Muscle layer of duodenum (tissue), 2 donors: ENCODE measurements around the gene CDHR2.

Experiments used
- H3K27ac ChIP-seq: one replicate; pipeline ENCODE4 v1.7.0; 2013; ENCODE audit warnings: mild to moderate bottlenecking, low read length
- H3K27me3 ChIP-seq: one replicate; pipeline ENCODE4 v1.7.0; 2013; ENCODE audit warnings: low read depth, mild to moderate bottlenecking, control low read depth, low read length
- H3K36me3 ChIP-seq, 2 donors: one replicate each; pipeline ENCODE4 v1.7.0; 2013; ENCODE audit warnings: low read length in 2 of 2, control low read depth in 1 of 2, mild to moderate bottlenecking in 1 of 2; ENCODE audit not compliant: insufficient read depth in 2 of 2, control insufficient read depth in 1 of 2
- H3K4me1 ChIP-seq, 2 donors: one replicate each; pipeline ENCODE4 v1.7.0; 2013; ENCODE audit warnings: low read length in 2 of 2, mild to moderate bottlenecking in 2 of 2, control low read depth in 1 of 2, moderate library complexity in 1 of 2; ENCODE audit not compliant: insufficient read depth in 2 of 2, control insufficient read depth in 1 of 2
- H3K4me3 ChIP-seq, 2 donors: one replicate each; pipeline ENCODE4 v1.7.0; 2013; ENCODE audit warnings: low read length in 2 of 2, low read depth in 1 of 2, mild to moderate bottlenecking in 1 of 2
- H3K9me3 ChIP-seq, 2 donors: one replicate each; pipeline ENCODE4 v1.7.0; 2013; ENCODE audit warnings: low read length in 2 of 2, control low read depth in 1 of 2, mild to moderate bottlenecking in 1 of 2; ENCODE audit not compliant: control insufficient read depth in 1 of 2
- donor health status: healthy.

The CDHR2 gene

DNA sequence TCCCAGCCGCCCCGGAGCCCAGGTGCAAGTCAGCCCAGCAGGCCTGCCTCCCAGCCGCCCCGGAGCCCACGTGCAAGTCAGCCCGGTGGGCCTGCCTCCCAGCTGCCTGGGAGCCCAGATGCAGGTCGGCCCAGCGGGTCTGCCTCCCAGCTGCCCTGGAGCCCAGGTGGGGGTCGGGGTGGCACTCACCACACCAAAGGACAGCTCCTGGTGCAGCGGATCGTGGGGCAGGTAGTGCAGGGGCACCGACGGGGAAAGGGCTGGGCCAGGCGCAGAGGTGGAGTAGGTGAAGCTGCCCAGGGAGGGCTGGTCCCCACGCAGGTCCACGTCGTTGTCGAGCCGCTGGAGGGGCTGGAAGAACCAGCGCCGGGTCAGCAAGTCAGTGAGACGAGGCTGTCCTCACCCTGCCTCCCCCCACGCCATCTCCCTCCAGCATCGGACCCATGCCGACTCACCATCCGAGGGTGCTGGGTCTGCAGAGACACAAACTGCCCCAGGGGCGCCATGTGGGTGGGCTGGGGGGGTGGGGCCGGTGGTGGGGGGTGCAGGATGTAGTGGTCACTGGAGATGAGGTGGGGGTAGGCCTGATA lies 18.7 kb upstream of the CDHR2 start:
- no peak overlapping the region for H3K4me3 ChIP-seq
- no peaks in the 10 kb centered on the region for H3K9me3 ChIP-seq
- H3K4me1 ChIP-seq = peaks cover 28 to 50% of the 10 kb centered on the region in 2 donors
- H3K27ac ChIP-seq = no peak overlapping the region
- no peaks in the 10 kb centered on the region for H3K27me3 ChIP-seq
- peaks cover 7 to 45% of the 10 kb centered on the region in 2 donors for H3K36me3 ChIP-seq

DNA sequence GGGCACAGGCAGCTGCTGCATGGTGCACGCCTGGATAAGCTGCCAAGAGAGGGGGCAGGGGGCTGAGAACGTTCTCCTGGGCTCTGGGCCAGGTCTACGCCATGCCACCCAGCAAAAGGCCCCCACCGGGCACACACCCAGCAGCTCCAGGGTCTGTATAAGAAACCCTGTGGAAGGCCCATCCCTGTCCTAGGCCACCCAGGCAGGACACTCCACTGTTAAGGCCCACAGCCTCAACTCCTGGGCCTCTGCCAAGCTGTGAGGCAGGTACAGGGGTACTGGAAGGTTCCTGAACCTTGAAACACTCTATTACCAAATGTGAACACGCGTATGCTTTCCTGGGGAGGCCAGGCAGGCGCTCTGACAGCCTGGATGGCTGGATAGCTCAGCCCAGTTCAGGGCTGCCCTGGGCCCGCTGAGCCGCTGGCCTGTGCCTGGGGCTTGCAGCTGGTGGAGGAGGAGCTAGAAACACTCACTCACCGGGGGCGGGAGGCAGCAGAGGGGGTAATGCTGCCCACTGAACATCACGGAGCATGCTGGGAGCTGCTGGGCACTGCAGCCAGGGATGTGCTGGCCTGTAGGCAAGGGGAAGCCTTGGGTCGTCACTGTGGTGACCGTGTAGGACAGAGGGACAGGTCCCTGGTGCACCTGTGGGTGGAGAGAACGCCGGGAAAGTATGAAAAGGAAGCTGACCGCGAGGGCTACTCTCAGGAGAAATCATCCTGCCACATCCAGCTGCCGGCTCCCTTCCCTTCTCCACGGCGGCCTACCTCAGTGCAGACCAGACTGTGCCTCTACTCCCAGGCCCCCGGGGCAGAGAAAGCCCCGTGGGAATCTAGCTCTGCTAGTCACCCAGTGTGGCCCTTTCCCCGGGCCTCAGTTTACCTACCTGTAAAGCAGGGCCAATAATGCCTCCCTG lies 17.9 kb upstream of the CDHR2 start:
- peaks cover 7 to 42% of the 10 kb centered on the region in 2 donors for H3K36me3 ChIP-seq
- H3K4me1 ChIP-seq = peaks cover 31 to 57% of the 10 kb centered on the region in 2 donors

DNA sequence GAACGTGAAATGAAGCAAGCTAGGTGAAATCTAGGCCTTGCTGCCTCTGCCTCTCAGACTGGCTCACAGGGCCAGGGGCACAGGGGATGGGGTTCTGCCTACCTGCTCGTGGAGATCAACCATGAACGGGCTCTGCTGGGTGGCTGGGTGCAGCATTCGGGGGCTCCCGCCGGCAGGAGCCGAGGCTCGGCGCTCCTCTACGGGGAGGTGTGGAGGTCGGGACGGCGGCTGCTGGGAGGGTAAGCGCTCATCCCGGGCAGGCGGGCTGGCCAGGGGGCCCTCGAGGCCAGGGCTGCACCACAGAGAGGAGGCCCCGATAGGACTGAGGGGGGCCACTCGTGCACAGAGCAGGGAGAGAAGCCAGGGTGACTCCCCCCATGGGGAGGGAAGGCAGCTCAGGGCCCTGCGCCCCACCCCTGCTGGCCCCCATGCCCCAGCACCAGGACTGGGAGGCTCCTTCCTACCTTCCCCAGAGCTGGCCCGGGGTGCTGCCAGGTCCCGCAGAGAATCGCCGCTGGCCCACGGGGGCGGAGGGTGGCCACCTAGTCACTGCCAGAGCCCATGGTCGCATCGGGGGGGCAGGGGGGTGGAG lies 17.1 kb upstream of the CDHR2 start:
- H3K36me3 ChIP-seq = peaks cover 7 to 41% of the 10 kb centered on the region in 2 donors
- H3K9me3 ChIP-seq = no peaks in the 10 kb centered on the region
- no peak overlapping the region for H3K4me3 ChIP-seq
- H3K4me1 ChIP-seq = peaks cover 31 to 58% of the 10 kb centered on the region in 2 donors
- H3K27ac ChIP-seq = no peak overlapping the region
- H3K27me3 ChIP-seq = no peaks in the 10 kb centered on the region

More for the DNA sequence above, 17.9 kb upstream of the CDHR2 start:
- Histone ChIP-seq H3K9me3 (no peaks in the 10 kb centered on the region), H3K27me3 (no peaks in the 10 kb centered on the region), H3K27ac (no peak overlapping the region), H3K4me3 (no peak overlapping the region)

- H3K4me1 ChIP-seq = peaks cover 31 to 58% of the 10 kb centered on the region in 2 donors
- H3K27me3 ChIP-seq = no peaks in the 10 kb centered on the region
- no peak overlapping the region for H3K4me3 ChIP-seq
- H3K9me3 ChIP-seq = no peaks in the 10 kb centered on the region
- peaks cover 7 to 33% of the 10 kb centered on the region in 2 donors for H3K36me3 ChIP-seq
- H3K27ac ChIP-seq = peak overlapping the region; percentile 75
These were observed 16.3 kb upstream of the CDHR2 start for GRCh38 chr5:176532795-176533194.

- H3K4me3 ChIP-seq = peak overlapping the region; percentile 39 to 96
These were observed 15.8 kb upstream of the CDHR2 start for GRCh38 chr5:176533390-176533789.

DNA sequence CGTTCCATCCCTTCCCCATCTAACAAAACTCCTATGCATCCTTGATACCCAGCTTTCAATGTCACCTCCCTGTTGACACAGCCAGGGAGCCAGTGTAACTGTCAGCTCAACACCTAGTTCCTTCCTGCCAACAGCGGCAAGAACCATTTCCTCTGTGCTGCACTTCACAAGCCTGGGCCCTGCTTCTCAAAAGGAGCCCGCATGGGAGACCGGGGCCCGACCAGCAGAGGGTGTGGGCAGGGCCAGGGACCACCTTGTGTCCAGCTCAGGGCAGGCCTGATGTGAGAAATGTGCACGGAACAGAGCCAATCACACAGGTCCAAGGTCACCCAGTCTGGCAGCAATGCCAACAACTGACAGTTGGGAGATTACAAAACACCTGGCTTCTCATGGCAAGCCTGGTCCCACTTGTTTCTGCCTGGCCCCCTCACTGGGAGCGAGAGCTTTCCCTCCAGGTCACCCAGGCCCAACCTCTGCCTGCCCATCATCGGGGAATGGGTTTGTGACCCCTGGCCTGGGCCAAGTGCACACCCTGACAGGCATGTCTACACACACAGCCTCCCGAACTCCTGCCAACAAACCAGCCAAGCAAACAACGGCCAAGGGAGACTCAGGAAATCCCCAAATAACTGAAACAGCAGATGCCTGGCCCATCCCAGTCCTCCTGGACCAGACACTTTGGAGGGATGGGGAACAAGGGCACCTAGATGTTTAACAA lies 15.1 kb upstream of the CDHR2 start:
- Histone ChIP-seq H3K27ac (peak overlapping the region; percentile 75), H3K36me3 (peaks cover 7 to 21% of the 10 kb centered on the region in 2 donors), H3K4me1 (peaks cover 36 to 64% of the 10 kb centered on the region in 2 donors), H3K27me3 (no peaks in the 10 kb centered on the region), H3K4me3 (peak overlapping the region; percentile 39 to 96), H3K9me3 (no peaks in the 10 kb centered on the region)

More at GRCh38 chr5:176533390-176533789, 15.8 kb upstream of the CDHR2 start:
- Histone ChIP-seq H3K27me3 (no peaks in the 10 kb centered on the region), H3K36me3 (peaks cover 7 to 27% of the 10 kb centered on the region in 2 donors), H3K27ac (peak overlapping the region; percentile 75), H3K9me3 (no peaks in the 10 kb centered on the region), H3K4me1 (peaks cover 34 to 62% of the 10 kb centered on the region in 2 donors)

GRCh38 chr5:176534640-176535039 lies 14.5 kb upstream of the CDHR2 start:
- no peaks in the 10 kb centered on the region for H3K9me3 ChIP-seq
- peaks cover 2 to 15% of the 10 kb centered on the region in 2 donors for H3K36me3 ChIP-seq
- H3K4me3 ChIP-seq = peak overlapping the region; percentile 90 to 96
- H3K27me3 ChIP-seq = no peaks in the 10 kb centered on the region
- peaks cover 36 to 63% of the 10 kb centered on the region in 2 donors for H3K4me1 ChIP-seq
- H3K27ac ChIP-seq = peak overlapping the region; percentile 75

GRCh38 chr5:176535101-176535663 lies 14.0 kb upstream of the CDHR2 start:
- H3K36me3 ChIP-seq = peaks cover 0 to 12% of the 10 kb centered on the region in 2 donors
- peak overlapping the region; percentile 75 for H3K27ac ChIP-seq
- H3K27me3 ChIP-seq = no peaks in the 10 kb centered on the region
- H3K9me3 ChIP-seq = no peaks in the 10 kb centered on the region
- H3K4me3 ChIP-seq = peak overlapping the region; percentile 90 to 96
- H3K4me1 ChIP-seq = peaks cover 36 to 62% of the 10 kb centered on the region in 2 donors

GRCh38 chr5:176535664-176536131 lies 13.4 kb upstream of the CDHR2 start:
- Histone ChIP-seq H3K36me3 (peaks cover 0 to 12% of the 10 kb centered on the region in 2 donors), H3K4me1 (peaks cover 36 to 62% of the 10 kb centered on the region in 2 donors), H3K4me3 (peak overlapping the region; percentile 90 to 96), H3K27me3 (no peaks in the 10 kb centered on the region), H3K27ac (peak overlapping the region; percentile 75), H3K9me3 (no peaks in the 10 kb centered on the region)

GRCh38 chr5:176536132-176536901 lies 12.8 kb upstream of the CDHR2 start:
- Histone ChIP-seq H3K4me3 (peak overlapping the region; percentile 90 to 96), H3K4me1 (peaks cover 36 to 59% of the 10 kb centered on the region in 2 donors), H3K9me3 (no peaks in the 10 kb centered on the region), H3K36me3 (peaks cover 0 to 7% of the 10 kb centered on the region in 2 donors), H3K27me3 (no peaks in the 10 kb centered on the region), H3K27ac (peak overlapping the region; percentile 75)
